ENCODE results near the gene TUSC2. TPM values are rescaled to one million over a fixed set of nuclear protein-coding genes. Genes with fewer than 3 reads are reported as not detected.

Gene TUSC2
- total RNA-seq, 1 donor from 2014 or later = 41.4 TPM

- Mint-ChIP-seq H3K27ac (ENCODE audit: unreplicated experiment) (peak within 1 kb of the TSS; percentile 89), H3K9me3 (ENCODE audit: unreplicated experiment) (no peaks in the 10 kb centered on the region), H3K36me3 (ENCODE audit: low read depth, unreplicated experiment) (no peaks in the 10 kb centered on the region), H3K4me1 (ENCODE audit: low read depth, unreplicated experiment) (peaks cover 6% of the 10 kb centered on the region), H3K27me3 (ENCODE audit: low read depth, unreplicated experiment) (no peaks in the 10 kb centered on the region), H3K4me3 (ENCODE audit: unreplicated experiment) (peak within 1 kb of the TSS; percentile 96)
- peak within 1 kb of the TSS; percentile 81 for H3K4me3 ChIP-seq (ENCODE audit: insufficient read depth, low read depth, low read length)
- peaks cover 17% of the 10 kb centered on the region for H3K4me1 ChIP-seq (ENCODE audit: insufficient read depth, low read length)
- H2AFZ ChIP-seq (ENCODE audit: low read depth, low read length) = peak within 1 kb of the TSS; percentile 95
- H3K79me2 ChIP-seq (ENCODE audit: insufficient read depth, low read length) = peaks cover 7% of the 10 kb centered on the region
- no peaks in the 10 kb centered on the region for H3K27me3 ChIP-seq (ENCODE audit: insufficient read depth, low read length)
- H3K36me3 ChIP-seq (ENCODE audit: insufficient read depth, low read length) = no peaks in the 10 kb centered on the region
- H3K9ac ChIP-seq (ENCODE audit: low read length) = peak within 1 kb of the TSS; percentile 85
- FAIRE-seq (no peak), DNase-seq (ENCODE audit: low read depth) (peak; percentile 96)
- peak within 1 kb of the TSS; percentile 92 for H3K4me2 ChIP-seq (ENCODE audit: low read length)
- peak within 1 kb of the TSS; percentile 79 for H3K27ac ChIP-seq (ENCODE audit: low read depth, low read length)
- no peaks in the 10 kb centered on the region for H4K20me1 ChIP-seq (ENCODE audit: insufficient read depth, low read length)
- no peak for TF ChIP-seq EZH2 (IDR thresholded peaks at IDR 0.05; ENCODE audit: insufficient read depth, low read length)
- TF ChIP-seq, protein P1, sequence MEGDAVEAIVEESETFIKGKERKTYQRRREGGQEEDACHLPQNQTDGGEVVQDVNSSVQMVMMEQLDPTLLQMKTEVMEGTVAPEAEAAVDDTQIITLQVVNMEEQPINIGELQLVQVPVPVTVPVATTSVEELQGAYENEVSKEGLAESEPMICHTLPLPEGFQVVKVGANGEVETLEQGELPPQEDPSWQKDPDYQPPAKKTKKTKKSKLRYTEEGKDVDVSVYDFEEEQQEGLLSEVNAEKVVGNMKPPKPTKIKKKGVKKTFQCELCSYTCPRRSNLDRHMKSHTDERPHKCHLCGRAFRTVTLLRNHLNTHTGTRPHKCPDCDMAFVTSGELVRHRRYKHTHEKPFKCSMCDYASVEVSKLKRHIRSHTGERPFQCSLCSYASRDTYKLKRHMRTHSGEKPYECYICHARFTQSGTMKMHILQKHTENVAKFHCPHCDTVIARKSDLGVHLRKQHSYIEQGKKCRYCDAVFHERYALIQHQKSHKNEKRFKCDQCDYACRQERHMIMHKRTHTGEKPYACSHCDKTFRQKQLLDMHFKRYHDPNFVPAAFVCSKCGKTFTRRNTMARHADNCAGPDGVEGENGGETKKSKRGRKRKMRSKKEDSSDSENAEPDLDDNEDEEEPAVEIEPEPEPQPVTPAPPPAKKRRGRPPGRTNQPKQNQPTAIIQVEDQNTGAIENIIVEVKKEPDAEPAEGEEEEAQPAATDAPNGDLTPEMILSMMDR (IDR thresholded peaks at IDR 0.05; ENCODE audit: insufficient read depth, low read depth, low read length) = no peak
- no peaks in the 10 kb centered on the region for H3K9me3 ChIP-seq (ENCODE audit: insufficient read depth, low read depth, low read length)
Observed at GRCh38 chr3:50298836-50299637, 29.0 kb downstream of the TUSC2 start, which contains the start of the genes HYAL3 and NAA80. HYAL3 (minus strand) TSS chr3:50299405; CDS start chr3:50295602, 3,803 bp downstream. NAA80 (minus strand) TSS chr3:50299405; CDS start chr3:50297463, 1,942 bp downstream.

DNA sequence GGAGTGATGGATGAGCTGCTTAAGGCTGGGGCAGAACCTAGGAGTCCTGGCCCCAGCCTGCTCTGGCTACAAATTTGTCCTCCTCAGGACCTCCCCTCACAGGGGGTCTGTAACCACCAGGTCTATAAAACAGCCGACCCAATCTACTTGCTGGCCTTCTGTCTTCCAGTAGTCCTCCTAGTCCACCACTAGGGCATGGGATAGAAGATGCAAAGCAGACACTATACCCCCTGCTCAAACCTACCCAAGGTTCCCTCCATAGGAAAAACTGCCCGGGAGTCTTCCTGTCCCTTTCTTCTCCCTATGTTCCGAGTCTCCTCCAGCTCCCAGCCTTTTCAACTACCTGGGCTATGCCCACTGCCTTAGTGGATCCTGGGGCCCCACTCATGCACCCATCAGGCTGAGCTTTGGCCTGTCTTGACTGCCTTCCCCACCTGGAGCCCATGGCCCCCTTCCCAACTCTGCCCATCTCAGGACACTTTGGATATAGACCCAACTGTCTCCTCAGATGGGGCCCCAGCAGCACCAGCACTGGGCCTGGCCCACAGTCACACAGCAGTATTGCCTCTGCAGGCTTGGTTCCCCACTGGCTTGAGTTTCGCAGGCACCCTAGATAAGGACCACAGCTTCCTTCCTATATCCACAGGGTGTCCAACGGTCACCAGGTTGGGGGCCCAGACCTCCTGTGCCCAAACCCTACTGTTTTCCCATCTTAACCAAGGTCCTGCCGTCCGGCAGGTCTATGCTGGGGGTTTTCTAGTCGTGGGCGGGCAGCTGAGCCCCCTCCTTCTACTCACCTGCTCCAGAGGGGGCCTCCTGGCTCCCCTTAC lies 29.9 kb downstream of the TUSC2 start:
- peaks cover 6% of the 10 kb centered on the region for H3K4me1 Mint-ChIP-seq (ENCODE audit: low read depth, unreplicated experiment)
- peak overlapping the region; percentile 81 for H3K4me3 ChIP-seq (ENCODE audit: insufficient read depth, low read depth, low read length)
- no peak for DNase-seq (ENCODE audit: low read depth)
- no peaks in the 10 kb centered on the region for H3K36me3 Mint-ChIP-seq (ENCODE audit: low read depth, unreplicated experiment)
- H3K27me3 Mint-ChIP-seq (ENCODE audit: low read depth, unreplicated experiment) = no peaks in the 10 kb centered on the region
- no peak overlapping the region for H3K27ac Mint-ChIP-seq (ENCODE audit: unreplicated experiment)
- no peak overlapping the region for H2AFZ ChIP-seq (ENCODE audit: low read depth, low read length)
- no peaks in the 10 kb centered on the region for H4K20me1 ChIP-seq (ENCODE audit: insufficient read depth, low read length)
- FAIRE-seq = no peak
- H3K4me2 ChIP-seq (ENCODE audit: low read length) = peak overlapping the region; percentile 92
- H3K9me3 ChIP-seq (ENCODE audit: insufficient read depth, low read depth, low read length) = no peaks in the 10 kb centered on the region
- H3K36me3 ChIP-seq (ENCODE audit: insufficient read depth, low read length) = no peaks in the 10 kb centered on the region
- peaks cover 17% of the 10 kb centered on the region for H3K4me1 ChIP-seq (ENCODE audit: insufficient read depth, low read length)
- no peaks in the 10 kb centered on the region for H3K9me3 Mint-ChIP-seq (ENCODE audit: unreplicated experiment)
- H3K4me3 Mint-ChIP-seq (ENCODE audit: unreplicated experiment) = peak overlapping the region; percentile 96
- H3K27me3 ChIP-seq (ENCODE audit: insufficient read depth, low read length) = no peaks in the 10 kb centered on the region
- no peak overlapping the region for H3K27ac ChIP-seq (ENCODE audit: low read depth, low read length)
- peak overlapping the region; percentile 85 for H3K9ac ChIP-seq (ENCODE audit: low read length)
- H3K79me2 ChIP-seq (ENCODE audit: insufficient read depth, low read length) = peaks cover 7% of the 10 kb centered on the region
- no peak for TF ChIP-seq EZH2 (IDR thresholded peaks at IDR 0.05; ENCODE audit: insufficient read depth, low read length)
- TF ChIP-seq, protein P1 (IDR thresholded peaks at IDR 0.05; ENCODE audit: insufficient read depth, low read depth, low read length) = peak; percentile 13
